C4-2B (cell line): ENCODE data around the gene ZNF385A.

Experiments
- CTCF ChIP-seq: fragments of 450-650 bp; conservative IDR thresholded peaks from 2 replicates; pipeline ENCODE4 v1.5.1; 2017; ENCODE audit warnings: mild to moderate bottlenecking
- ZFX ChIP-seq: fragments of 450-650 bp; IDR thresholded peaks from 2 replicates; pipeline ENCODE4 v1.6.1; 2017

- TF ChIP-seq CTCF, result no peak
- TF ChIP-seq ZFX, result no peak
Observed at GRCh38 chr12:54328595-54329337, 55.8 kb downstream of the ZNF385A start.
